OCI-LY1 (cell line): ENCODE results near the gene ATP9B.

Experiments used
- CTCF ChIP-seq: fragments of 200-600 bp; sonication (generic), shearing (Covaris generic); IDR thresholded peaks from 2 replicates; pipeline ENCODE4 v1.5.1; 2017; ENCODE audit warnings: mild to moderate bottlenecking, antibody characterized with exemption, low read length, moderate library complexity, mixed read lengths
- EZH2 ChIP-seq: fragments of 200-600 bp; sonication (generic), shearing (Covaris generic); IDR thresholded peaks from 2 replicates; pipeline ENCODE4 v1.8.0; 2017; ENCODE audit warnings: borderline replicate concordance, mixed run types, mild to moderate bottlenecking, antibody characterized with exemption, low read length, moderate library complexity, mixed read lengths

- TF ChIP-seq EZH2 (no peak), CTCF (no peak)
Observed at GRCh38 chr18:79426376-79427300, 357.4 kb downstream of the ATP9B start.
